ENCODE results near the gene FBXL14. TPM values are rescaled to one million over a fixed set of nuclear protein-coding genes. Genes with fewer than 3 reads are reported as not detected.
A peak's percentile ranks its signal among the peaks of the same experiment; 100 is the strongest.

Gene FBXL14
- total and polyA plus RNA-seq, 2 of the 13 experiments (the other 11 are each of a cell fraction or from before 2014, with no cell fraction given) = 7.0 to 7.4 TPM

DNA sequence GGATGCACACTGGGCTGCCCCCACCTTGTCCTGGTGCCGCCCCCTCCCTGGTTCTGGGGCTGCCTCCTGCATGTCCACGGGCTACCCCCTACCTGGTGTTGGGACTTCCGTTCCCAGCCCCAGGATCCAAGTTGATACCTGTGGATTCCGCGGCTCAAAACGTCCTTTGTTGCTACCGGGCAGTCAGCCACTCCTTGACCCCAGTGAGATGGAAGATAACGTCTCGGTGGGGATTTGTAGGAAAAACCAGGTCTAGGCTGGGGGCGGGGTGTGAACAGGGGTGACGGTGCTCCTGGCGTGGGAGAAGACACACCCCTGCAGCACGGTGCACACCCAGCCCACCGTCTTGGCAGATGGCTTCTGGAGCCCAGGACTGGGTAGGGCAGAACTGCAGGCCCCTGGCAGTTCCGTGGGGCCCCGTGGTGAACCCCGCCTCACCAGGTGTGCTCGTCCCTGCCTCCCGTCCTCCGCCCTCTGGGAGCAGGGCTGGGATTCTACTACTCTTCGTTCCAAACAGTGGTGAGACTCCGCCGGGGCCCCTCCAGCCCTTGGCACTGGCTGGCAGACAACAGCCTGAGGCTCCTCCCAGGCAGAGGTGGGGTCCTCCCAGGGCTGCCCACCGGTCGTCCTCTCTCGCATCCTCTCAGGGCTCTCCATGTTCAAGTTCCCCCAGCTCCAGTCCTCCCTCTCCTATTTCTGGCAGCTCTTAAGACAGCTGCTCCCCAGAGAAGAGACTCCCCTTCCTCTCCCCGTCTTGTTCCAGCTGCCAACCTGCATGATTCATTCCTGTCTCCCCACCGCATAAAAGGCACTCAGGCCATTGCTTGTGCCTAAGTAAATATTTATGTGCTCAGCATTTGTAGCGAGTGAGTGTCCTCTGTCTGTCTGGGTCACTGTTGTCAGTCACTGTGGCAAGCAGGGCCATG is 75.5 kb downstream of the FBXL14 start (continued):
- TF ChIP-seq ZNF331 (CRISPR knock-in tag; IDR thresholded peaks at IDR 0.05) (0 out of 2 replicates have a peak, but pooled peaks have one; percentile 18), MED13 (CRISPR knock-in tag; IDR thresholded peaks at IDR 0.05) (no peak), MAFK (conservative IDR thresholded peaks at IDR 0.05 in 1 of 2, IDR thresholded peaks at IDR 0.05 in 1 of 2; ENCODE audit: low read length in 2 of 2) (peak; percentile 14 to 29; a peak in 1 of 4 replicates), XRCC5 (optimal IDR thresholded peaks at IDR 0.05; ENCODE audit: low read length) (peak; percentile 11), MEIS2 (CRISPR knock-in tag; IDR thresholded peaks at IDR 0.05) (no peak), NFIB (CRISPR knock-in tag; IDR thresholded peaks at IDR 0.05; ENCODE audit: borderline replicate concordance) (no peak), JUND (CRISPR knock-in tag; IDR thresholded peaks at IDR 0.05) (0 out of 2 replicates have a peak, but pooled peaks have one; percentile 18), ZNF263 (CRISPR knock-in tag; IDR thresholded peaks at IDR 0.05) (0 out of 2 replicates have a peak, but pooled peaks have one; percentile 13), HMG20A (CRISPR knock-in tag; IDR thresholded peaks at IDR 0.05; ENCODE audit: borderline replicate concordance) (peak; percentile 50; the same call in 1 of the 2 replicates), TCF7 (IDR thresholded peaks at IDR 0.05; ENCODE audit: low read depth) (peak; percentile 58; the same call in 1 of the 2 replicates)
- TF ChIP-seq, protein P1, sequence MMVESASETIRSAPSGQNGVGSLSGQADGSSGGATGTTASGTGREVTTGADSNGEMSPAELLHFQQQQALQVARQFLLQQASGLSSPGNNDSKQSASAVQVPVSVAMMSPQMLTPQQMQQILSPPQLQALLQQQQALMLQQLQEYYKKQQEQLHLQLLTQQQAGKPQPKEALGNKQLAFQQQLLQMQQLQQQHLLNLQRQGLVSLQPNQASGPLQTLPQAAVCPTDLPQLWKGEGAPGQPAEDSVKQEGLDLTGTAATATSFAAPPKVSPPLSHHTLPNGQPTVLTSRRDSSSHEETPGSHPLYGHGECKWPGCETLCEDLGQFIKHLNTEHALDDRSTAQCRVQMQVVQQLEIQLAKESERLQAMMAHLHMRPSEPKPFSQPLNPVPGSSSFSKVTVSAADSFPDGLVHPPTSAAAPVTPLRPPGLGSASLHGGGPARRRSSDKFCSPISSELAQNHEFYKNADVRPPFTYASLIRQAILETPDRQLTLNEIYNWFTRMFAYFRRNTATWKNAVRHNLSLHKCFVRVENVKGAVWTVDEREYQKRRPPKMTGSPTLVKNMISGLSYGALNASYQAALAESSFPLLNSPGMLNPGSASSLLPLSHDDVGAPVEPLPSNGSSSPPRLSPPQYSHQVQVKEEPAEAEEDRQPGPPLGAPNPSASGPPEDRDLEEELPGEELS (CRISPR knock-in tag; IDR thresholded peaks at IDR 0.05) = 0 out of 2 replicates have a peak, but pooled peaks have one; percentile 21

Data from HepG2 (cell line).